Amniotic stem cell (primary cell): Measurements from ENCODE around the gene ACER1.
A peak's percentile ranks its signal among the peaks of the same experiment; 100 is the strongest.
"Not testable (repeated sequence)": the region's sequence is repeated elsewhere in the genome, so short reads cannot be mapped to it uniquely, and the experiment has no call there.

Source experiments
- DNase-seq: peaks from one replicate; lab custom pipeline; 2025; lab: John Stamatoyannopoulos, UW

ACER1 gene

GRCh38 chr19:6287269-6287885 is 46.0 kb downstream of the ACER1 start:
- no peak for DNase-seq

GRCh38 chr19:6286676-6287075 is 46.7 kb downstream of the ACER1 start:
- DNase-seq = no peak

GRCh38 chr19:6282393-6282792 is 51.0 kb downstream of the ACER1 start:
- not testable (repeated sequence) for DNase-seq

- peak; percentile 95 for DNase-seq
Observed at GRCh38 chr19:6279931-6280591, 53.4 kb downstream of the ACER1 start, which contains the start of gene MLLT1. MLLT1 (minus strand) TSS chr19:6279975; CDS start chr19:6279784, 191 bp downstream.

- DNase-seq = no peak
Observed at GRCh38 chr19:6279620-6279930, 53.8 kb downstream of the ACER1 start.

- no peak for DNase-seq
Observed at GRCh38 chr19:6278740-6279619, 54.4 kb downstream of the ACER1 start.

- no peak for DNase-seq
Observed at GRCh38 chr19:6278051-6278450, 55.4 kb downstream of the ACER1 start.

GRCh38 chr19:6276447-6276846 is 57.0 kb downstream of the ACER1 start:
- no peak for DNase-seq

- no peak for DNase-seq
Observed at GRCh38 chr19:6275170-6275744, 58.2 kb downstream of the ACER1 start.

GRCh38 chr19:6274756-6275155 is 58.7 kb downstream of the ACER1 start:
- DNase-seq = no peak

- peak; percentile 73 for DNase-seq
Observed at GRCh38 chr19:6273701-6274601, 59.5 kb downstream of the ACER1 start.

- no peak for DNase-seq
Observed at GRCh38 chr19:6272913-6273600, 60.4 kb downstream of the ACER1 start.

- DNase-seq = no peak
Observed at GRCh38 chr19:6272411-6272791, 61.0 kb downstream of the ACER1 start.

GRCh38 chr19:6271721-6272410 is 61.5 kb downstream of the ACER1 start:
- peak; percentile 53 for DNase-seq

GRCh38 chr19:6271251-6271650 is 62.2 kb downstream of the ACER1 start:
- no peak for DNase-seq

GRCh38 chr19:6270822-6271221 is 62.6 kb downstream of the ACER1 start:
- no peak for DNase-seq

GRCh38 chr19:6270076-6270745 is 63.2 kb downstream of the ACER1 start:
- DNase-seq = no peak

GRCh38 chr19:6269101-6269886 is 64.1 kb downstream of the ACER1 start:
- no peak for DNase-seq

- DNase-seq = no peak
Observed at GRCh38 chr19:6268382-6268771, 65.0 kb downstream of the ACER1 start.
